Fibroblast of skin of abdomen (primary cell): Measurements from ENCODE around the gene ASPDH.
"Not testable (repeated sequence)": the region's sequence is repeated elsewhere in the genome, so short reads cannot be mapped to it uniquely, and the experiment has no call there.

Experiments
- DNase-seq: peaks from one replicate; pipeline ENCODE4 v3.0.0-alpha.2; 2013

ASPDH gene

DNA sequence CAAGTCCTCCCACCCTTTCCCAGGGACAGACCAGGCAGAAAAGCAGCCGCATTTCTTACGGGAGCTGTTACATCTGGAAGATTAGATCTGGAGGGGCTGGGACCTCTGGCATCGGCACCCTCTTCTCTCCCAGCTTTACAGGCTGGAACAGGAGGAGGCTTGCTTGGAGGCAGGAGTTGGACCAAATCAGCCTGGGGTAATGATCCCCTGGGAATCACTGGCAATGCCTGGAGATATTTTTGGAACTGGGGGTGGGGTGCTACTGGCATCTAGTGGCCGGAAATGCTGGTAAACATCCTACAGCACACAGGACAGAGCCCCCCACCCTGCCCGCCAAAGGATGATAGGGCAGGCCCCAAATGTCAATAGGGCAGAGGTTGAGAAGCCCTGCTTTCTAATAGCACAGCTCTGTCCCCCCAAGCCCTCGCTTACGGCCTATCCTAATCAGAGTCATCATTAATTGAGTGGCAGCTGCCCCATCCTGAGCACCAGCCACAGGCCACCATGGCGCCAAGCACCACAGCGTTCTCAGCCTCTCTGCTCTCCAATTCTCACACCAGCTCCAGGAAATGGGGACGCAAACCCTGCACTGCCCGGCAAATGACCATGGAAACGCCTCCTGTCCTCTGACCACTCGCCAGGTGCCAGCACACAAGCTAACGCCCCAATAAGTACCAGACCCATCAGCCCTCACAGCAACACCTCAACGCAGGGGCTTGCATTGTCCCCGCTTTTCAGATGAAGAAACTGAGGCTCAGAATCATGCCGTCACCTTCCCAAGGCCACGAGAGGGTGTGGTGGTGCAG lies 33.9 kb upstream of the ASPDH start:
- no peak for DNase-seq

DNA sequence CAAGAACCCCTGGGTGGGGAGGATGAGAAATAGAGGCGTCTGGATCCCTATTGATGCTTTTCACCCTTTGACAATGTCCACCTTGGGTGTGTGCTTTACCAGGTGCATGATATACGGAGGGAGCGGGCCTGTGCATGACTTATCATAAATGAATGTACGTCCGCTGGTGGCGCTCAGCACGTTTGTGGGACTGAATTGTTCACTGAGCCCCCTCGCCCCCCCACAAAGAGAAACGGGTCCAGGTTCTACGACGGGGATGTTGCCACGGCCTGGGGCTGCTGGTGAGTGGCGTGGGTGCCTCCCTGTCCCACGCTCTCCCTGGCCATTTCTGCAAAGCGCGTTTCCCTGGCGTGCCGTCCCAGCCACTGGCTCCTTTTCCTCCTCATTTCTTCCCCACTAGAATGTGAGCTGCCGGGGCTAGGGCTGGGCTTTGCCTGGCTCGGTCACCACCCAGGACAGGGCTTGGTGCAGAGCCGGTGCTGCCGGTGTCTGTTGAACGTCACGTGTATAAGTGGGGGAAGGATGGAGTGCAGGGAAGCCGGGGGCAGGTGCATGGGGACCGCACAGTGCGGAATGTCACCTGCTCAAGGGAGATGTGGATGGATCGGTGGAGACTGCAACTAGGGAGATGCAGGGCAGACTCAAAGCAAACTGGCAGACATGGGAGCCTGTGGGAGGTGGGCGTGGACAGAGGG lies 33.0 kb upstream of the ASPDH start:
- DNase-seq: no peak

DNA sequence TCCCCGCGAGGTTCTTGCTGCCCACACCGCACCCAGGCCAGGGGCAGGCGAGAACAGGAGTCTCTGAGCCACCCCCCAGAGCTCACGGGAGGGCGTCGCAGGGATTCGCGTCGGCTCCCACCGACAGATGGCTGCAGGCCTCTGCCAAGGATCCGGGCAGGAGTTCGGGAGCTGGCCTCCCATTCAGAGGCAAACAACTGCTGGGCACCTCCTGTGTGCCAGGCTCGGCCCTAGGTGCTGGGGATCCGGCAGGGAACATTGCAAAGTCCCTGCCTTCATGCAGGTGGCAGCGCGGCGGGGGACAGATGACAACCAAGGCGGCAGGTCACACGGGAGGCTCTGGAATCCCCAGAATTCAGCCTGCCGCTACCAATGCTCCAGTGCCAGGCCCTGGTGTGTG lies 29.2 kb upstream of the ASPDH start:
- DNase-seq: no peak

DNA sequence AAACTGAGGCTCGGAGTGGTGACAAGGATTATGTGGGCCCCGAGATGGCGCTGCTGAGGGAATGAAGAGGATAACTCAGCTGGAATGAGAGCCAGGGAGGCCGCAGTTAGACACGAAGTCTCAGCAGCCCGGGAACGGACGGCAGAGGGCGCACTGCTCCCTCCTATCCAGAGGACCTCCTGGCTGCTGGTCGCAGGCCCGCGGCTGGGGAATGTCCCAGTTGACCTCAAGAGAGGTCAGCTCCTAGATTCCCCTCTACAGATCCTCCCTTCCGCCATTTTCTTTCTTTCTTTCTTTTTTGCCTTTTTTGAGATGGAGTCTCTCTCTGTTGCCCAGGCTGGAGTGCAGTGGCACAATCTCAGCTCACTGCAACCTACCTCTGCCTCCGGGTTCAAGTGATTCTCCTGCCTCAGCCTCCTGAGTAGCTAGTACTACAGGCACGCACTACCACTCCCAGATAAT lies 24.1 kb upstream of the ASPDH start:
- peak; percentile 67 for DNase-seq

DNA sequence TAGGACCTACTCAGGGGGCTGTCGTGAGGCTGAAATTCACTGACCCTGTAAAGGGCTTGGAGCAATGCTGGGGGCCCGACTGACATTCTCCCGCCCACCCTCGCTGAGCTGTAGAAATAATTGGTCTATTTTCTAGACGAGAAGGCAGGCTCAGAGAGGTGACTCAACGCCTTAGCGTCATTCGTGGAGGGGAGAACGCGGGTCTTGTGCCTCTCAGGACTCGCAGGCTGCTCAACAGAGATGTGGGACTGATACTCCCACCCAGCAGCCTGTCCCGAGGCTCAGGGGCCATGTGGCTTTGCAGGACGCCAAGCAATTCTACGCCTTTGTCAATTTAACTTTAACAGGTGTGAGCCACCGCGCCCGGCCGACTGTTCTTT lies 23.6 kb upstream of the ASPDH start:
- DNase-seq: no peak

DNA sequence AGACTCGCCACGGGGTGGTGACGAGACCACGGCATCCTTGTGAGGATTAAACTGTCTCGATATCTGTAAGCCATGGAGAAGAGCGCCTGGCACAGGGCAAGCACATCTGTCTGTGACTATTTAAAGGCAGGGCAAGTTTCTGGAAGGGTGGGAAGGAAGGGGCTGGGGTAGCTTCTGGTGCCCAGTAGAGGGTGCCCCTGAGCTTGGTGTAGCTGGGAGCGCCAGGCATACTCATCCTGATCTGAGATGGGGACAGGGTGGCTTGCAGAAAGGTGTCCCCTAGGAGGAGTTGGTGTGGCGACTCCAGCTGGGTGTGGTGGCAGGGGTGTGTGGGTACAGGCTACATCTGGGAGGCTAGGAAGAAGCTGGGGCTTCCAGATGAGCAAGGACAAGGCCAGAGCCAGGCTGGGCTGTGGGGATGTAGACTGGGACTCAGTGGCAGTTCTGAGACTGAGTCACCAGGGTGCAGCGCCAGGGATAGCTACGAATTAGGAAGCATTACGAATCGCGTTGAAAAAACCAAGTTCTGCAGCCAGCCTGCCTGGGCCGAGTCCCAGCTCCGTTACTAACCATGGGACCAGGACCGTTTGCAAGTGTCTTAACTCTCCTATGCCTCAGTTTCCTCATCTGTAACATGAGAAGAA lies 23.1 kb upstream of the ASPDH start:
- no peak for DNase-seq

DNA sequence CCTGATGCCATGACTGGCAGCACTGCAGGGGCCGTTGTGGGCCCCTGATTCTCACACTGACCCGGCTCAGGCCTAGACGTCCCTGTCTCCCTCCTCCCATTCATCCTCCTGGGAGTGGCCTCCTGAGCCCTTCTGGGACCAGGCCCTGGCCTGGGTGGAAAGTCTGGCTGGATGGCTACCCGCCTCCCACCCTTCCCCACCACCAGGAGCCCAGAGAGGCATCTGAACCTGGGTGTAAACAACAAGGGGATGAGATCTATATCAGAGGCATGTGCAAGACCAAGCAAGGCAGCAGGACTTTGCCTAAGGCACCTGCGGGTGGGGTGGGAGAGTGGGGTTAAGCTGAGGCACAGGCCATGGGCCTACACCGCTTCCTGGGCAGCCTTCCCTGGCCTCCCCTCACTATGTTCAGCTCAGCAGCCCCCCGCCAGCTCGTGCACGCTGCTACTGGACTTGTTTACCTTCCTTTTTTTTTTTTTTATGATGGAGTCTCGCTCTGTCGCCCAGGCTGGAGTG lies 22.0 kb upstream of the ASPDH start:
- no peak for DNase-seq

DNA sequence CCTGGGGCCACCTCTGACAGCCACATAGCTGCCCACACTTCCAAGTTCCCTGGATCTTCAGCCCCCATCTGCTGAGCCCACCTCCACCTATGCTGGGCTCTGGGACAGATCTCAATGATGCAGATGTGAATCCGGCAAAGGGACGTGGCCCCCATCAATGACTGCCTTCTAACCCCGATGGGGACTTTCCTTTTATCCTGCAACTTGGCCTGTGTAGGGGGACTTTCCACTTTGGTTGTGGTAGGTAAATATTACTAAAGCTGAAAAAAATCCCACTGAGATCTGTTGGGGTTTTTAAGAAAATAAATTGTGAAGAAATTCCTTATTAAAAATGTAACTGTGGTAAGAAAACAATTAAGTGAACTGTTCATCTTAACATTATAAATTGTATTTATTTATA lies 20.8 kb upstream of the ASPDH start:
- DNase-seq: no peak

DNA sequence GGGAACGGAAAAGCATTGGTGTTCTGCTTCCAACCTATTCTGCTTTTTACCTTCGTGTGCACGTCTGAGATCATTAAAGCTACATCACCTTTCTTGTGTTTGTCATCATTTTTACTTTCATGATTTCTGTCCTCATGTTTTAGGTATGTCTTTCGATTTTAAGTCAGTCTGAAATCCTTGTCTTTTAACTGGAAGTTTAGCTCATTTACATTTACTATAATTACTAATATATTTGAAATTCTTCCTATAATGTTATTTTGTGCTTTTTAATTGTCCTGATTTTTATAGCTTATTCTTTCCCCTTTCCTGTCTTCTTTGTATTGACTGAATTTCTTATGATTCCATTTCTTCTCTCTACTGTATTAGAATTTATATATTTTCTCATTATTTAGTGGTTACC lies 19.2 kb upstream of the ASPDH start:
- no peak for DNase-seq

DNA sequence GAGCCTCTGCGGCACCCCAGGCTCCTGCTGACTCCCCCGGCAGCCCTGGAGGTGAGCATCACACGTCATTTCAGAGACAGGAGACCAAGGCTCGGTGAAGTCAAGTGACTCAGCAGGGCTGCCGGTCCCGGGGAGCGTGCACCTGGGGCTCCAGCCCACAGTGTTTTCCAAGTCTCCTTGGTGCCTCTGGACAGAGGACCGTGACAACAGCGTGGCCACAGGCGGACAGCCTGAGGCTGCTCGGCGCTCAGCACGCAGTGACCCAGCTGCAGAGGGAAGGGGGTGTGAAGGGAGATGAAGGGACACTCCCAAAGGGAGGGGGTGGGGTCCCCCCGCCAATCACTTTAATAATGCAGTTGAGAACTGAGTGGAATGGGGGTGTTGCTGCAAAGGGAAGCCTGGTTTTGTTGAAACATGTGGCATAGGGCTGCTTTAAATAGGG lies 17.5 kb upstream of the ASPDH start:
- no peak for DNase-seq

DNA sequence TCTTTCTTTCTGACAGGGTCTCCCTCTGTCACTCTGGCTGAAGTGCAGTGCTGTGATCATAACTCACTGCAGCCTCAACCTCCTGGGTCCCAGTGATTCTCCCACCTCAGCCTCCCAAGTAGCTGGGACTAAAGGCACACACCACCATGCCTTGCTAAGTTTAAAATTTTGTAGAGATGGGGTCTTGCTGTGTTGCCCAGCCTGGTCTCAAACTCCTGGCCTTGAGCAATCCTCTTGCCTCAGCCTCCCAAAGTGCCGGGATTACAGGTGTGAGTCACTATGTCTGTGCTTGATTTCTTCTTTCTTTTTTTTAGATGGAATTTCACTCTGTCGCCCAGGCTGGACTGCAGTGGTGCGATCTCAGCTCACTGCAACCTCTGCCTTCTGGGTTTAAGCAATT lies 14.3 kb upstream of the ASPDH start:
- not testable (repeated sequence) for DNase-seq

DNA sequence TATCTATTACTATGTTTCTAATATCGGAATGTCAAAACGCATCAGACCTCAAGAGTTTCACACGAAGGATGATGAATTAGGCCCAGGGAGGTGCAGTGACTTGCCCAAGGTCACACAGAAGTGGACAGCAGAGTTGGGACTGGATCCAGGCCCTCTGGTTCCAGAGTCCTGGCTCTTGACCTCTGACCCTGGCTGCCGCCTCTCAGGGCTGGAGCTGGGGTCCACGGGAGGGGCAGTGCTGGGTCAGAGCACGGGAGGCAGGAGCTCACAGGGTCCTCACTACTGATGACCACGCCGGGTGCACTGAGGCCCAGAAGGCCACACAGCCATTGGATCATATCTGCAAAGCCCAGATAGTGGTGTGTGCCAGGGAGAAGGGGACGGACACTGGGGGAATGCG lies 9.2 kb upstream of the ASPDH start:
- no peak for DNase-seq

DNA sequence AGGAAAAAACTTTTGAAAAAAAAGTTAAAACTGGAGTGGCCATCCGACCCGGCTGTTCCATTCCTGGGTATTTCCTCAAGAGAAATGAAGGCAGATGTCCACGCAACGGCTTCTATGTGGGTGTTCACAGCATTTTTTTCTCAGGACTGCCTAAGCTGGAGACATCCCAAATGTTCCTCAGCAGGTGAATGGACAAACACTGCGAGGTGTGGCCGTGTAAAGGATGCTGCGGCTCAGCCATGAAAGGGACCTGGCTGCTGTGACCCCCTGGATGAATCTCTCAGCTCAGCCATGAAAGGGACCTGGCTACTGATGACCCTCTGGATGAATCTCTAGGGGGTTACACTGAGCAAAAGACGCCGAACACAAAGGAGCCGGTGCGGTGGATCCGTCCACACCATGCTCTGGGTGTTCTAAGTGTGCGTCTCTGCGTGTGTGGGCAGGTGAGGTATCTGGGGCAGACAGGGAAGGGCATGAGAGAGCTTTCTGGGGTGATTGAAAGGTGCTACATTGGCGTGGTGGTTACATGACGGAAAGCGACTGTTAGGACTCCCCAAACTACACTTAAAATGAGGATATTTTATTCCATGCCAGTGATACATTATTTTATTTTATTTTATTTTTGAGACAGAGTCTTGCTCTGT lies 7.2 kb upstream of the ASPDH start:
- no peak for DNase-seq

DNA sequence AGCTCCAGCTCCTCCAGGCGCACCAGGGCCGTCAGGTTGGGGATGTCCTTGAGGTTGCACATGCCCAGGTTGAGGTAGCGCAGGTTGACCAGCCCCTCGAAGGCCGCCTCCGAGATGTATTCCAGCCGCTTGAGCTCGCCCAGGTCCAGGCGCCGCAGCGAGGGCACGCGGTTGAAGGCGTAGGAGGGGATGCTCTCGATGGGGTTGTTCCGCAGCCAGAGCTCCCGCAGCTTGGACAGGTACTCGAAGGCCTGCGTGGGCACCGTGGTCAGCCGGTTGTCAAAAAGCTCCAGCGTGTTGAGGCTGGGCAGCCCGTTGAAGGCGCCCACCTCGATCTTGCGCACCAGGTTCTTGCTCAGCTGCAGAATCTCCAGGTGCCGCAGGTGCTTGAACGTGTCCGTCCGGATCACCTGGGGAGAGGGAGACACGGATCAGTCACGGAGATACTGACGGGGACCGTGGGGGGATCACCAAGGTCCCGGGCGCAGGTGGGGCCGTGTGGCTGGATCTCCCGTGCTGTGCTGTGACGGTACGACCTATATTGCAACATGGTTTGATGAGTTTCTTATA lies 5.4 kb upstream of the ASPDH start:
- no peak for DNase-seq

DNA sequence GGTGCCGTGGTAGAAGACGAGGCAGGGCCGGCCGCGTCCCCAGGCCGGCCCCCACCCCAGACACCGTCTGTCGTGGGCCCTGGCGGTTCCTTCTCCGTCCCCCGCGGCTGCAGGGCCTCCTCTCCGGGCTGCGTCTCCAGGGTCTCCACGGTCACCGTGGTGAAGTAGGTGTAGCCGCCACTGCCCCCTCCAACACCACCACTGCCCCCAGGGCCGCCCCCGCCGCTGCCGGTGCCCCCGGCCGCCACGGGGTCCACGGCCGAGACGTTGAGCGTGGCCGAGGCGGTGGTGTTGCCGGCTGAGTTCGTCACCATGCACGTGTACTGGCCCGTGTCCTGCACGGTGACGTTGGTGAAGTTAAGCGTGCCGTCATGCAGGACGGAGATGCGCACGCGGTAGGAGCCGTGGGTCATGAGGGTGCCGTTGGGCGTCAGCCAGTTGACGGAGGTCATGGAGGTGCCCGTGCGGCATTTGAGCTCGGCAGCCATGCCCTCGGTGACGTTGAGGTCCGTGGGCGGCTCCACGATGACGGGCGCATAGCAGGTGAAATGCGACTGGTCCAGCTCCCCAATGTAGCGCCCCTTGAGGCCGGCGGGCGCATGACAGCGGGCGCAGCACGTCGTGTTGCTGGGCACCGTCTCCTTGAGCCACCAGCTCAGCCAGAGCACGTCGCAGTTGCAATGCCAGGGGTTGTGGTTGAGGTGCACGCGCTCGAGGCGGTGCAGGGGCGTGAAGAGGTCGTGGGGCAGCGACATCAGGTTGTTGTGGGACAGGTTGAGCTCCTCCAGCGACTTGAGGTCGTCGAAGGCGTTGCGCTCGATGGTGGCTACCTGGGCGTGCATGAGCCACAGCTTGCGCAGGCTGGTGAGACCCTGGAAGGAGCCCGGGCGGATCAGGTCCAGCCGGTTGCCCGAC lies 4.6 kb upstream of the ASPDH start:
- no peak for DNase-seq

DNA sequence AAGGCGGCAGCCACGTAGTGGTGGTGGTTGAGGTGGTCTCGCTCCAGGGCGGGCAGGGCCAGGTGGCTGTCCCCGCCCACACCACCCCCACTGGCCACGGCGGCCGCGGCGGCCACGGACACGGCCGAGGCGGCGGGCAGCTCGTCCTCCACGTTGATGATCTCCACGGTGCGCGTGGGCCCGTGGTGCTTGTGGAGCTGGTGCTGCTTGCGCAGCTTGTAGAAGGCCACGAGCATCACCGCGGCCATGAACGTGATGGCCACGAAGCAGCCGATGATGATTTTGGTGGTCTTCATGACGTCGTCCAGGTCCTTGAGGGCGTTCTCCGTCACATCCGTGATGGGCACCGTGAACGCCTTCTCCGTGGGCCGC lies 4.0 kb upstream of the ASPDH start:
- DNase-seq: no peak

DNA sequence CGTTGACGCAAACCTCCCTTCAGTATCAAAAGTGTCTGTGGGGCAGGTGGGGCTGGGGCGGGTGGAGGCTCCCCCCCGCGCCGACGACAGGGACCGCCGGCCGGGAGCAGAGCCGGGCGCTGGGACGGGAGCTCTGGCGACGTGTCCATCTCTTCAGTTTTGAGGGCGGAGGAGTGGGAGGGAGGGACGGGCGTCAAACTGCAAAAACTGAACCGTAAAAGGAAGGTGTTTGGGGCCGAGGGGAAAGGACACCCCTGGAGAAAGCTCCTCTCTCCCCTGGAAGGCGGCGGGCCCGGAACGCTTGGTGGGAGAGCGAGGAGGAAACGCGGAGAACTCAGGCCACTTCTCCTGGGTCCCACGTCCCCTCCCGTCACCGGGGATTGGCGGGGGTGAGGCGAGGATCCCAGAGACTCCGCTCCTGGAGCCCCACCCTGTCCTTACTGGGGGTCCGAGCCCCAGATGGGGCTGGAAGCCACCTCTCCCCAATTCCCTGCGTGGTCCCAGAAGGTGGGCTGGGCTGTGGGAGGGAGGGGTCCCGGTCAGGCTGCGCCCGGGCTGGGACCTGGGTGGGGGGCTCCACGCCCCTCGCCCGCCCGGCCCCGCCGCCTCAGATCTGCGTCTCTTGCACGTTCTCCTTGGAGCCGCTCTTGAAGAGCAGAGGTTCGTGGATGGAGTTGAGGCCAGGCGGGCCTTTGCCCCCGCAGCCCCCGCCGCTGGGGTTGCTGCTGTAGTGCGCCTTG lies 3.4 kb upstream of the ASPDH start:
- no peak for DNase-seq

DNA sequence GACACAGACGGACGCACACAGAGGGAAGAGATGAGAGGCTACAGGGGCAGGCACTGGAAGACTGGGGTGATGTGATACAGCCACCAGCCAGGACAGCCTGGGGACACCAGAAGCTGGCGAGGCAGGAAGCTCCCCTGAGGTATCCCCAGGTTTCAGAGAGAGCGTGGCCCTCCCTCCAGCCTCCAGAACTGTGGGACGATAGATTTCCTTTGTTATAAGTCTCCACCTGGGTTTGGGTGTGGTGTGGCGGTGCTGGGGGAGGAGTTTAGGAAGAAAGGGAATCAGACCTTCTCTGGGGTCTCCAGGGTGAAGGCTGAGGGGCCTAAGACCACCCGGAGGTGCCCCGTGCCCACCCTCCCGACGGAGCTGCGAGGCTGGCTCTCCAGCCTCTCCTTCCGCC lies 2.7 kb upstream of the ASPDH start:
- DNase-seq: no peak

DNA sequence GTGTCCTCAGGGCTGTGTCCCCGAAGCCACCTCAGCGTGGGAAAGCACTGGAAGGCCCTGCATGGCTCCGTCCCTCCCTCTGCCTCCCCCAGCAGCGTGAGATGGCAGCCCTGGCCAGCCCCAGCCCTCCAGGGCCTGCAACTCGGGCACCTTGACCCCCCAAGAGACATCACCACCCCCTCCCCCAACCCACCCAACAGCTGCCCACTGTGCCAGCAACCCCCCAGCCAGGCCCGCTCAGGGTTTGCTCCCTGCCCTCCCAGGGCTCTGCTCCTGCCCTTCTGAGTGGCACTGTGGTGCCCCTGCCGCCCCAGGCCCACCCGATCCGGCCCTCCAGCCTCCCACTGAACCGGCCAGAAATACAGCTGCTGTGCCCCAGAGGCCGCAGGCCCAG lies 1.5 kb upstream of the ASPDH start:
- no peak for DNase-seq

DNA sequence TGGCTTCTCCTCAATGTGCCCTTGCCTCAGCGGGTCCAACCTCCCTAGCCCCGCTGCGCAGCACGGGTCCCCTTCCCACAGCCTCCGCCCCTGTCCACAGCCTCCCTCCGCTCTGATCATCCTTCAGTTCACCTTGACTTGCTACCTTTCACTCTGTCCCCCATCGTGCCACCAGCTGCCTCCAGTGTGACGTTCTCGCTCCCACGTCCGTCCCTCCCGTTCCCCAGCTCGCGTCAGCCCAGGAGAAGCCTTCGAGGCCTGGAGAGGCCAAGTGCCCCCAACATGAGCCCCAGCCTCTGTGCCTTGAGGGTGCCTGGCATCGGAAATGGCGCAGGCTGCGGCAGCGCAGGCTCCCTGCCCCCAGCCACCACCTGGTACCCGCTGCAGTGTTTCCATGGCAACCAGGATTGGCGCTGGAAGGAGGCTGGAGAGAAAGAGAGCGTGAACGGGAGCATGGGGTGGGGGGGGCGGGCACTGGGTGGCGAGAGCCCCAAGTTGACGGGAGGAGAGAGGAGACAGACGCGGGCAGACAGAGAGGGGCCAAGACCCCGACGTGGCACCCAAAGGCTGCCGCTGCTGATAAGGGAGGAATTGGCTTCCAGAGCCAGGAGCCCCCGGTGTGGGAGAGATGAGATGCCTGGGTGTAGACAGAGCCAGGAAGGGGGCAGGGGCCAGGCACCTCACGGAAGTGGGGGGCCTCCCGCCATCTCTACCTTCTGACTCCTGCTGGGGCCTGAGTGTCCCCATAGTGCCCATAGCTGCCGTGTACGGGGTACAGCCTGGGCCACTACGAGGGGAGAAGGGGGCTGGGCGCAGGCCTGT lies 844 bp upstream of the ASPDH start:
- no peak for DNase-seq
